GM23338 (cell line): Measurements from ENCODE around the gene EMC9. TPM values are rescaled to one million over a fixed set of nuclear protein-coding genes. Genes with fewer than 3 reads are reported as not detected.

Experiments
- ATAC-seq: fragments of 200-7000 bp; cut with Tn5 transposase; 3 replicates; pipeline ENCODE4 v1.9.1; 2020
- DNase-seq: peaks from one replicate; pipeline ENCODE4 v3.0.0-alpha.2; 2015; ENCODE audit warnings: low spot score
- H2AFZ ChIP-seq: fragments of 200-600 bp; sonication (generic); 2 replicates; pipeline ENCODE4 v1.8.0; 2016; ENCODE audit warnings: antibody characterized with exemption, mild to moderate bottlenecking, moderate library complexity
- H3F3A ChIP-seq: fragments of 200-600 bp; sonication (generic); replicated peaks from 2 replicates; pipeline ENCODE4 v1.8.0; 2017; ENCODE audit warnings: antibody characterized with exemption, mixed run types, low read depth
- H3K27ac ChIP-seq: fragments of 200-600 bp; sonication (generic); 2 replicates; pipeline ENCODE4 v1.6.1; 2016; ENCODE audit warnings: low read depth
- H3K27me3 ChIP-seq: fragments of 200-600 bp; sonication (generic); 2 replicates; pipeline ENCODE4 v1.8.0; 2016; ENCODE audit warnings: mild to moderate bottlenecking, mixed run types, moderate library complexity; ENCODE audit not compliant: insufficient read depth
- H3K36me3 ChIP-seq: fragments of 200-600 bp; sonication (generic); 2 replicates; pipeline ENCODE4 v1.8.0; 2016; ENCODE audit warnings: mild to moderate bottlenecking; ENCODE audit not compliant: insufficient read depth
- H3K4me1 ChIP-seq: fragments of 200-600 bp; sonication (generic); 2 replicates; pipeline ENCODE4 v1.8.0; 2016; ENCODE audit warnings: mild to moderate bottlenecking, moderate library complexity; ENCODE audit not compliant: insufficient read depth
- H3K4me2 ChIP-seq: fragments of 200-600 bp; sonication (generic); 2 replicates; pipeline ENCODE4 v1.7.1; 2017; ENCODE audit warnings: mixed run types
- H3K4me3 ChIP-seq: fragments of 200-600 bp; sonication (generic); 2 replicates; pipeline ENCODE4 v1.6.1; 2016; ENCODE audit warnings: mixed run types
- H3K79me2 ChIP-seq: fragments of 200-600 bp; sonication (generic); replicated peaks from 2 replicates; pipeline ENCODE4 v1.8.0; 2017; ENCODE audit warnings: mild to moderate bottlenecking; ENCODE audit not compliant: insufficient read depth
- H3K9me2 ChIP-seq: fragments of 200-600 bp; sonication (generic); 2 replicates; pipeline ENCODE4 v1.8.0; 2017; ENCODE audit not compliant: insufficient read depth
- H4K20me1 ChIP-seq: fragments of 200-600 bp; sonication (generic); replicated peaks from 2 replicates; pipeline ENCODE4 v1.8.0; 2017; ENCODE audit warnings: mild to moderate bottlenecking; ENCODE audit not compliant: insufficient read depth
- H3K27ac Mint-ChIP-seq: 2 replicates; pipeline ENCODE4 v1.8.0; 2020; ENCODE audit warnings: inconsistent platforms, mild to moderate bottlenecking, moderate library complexity, mixed read lengths
- H3K27me3 Mint-ChIP-seq: 3 replicates; pipeline ENCODE4 v1.8.0; 2022; ENCODE audit warnings: low read depth, mild to moderate bottlenecking, moderate library complexity, mixed read lengths, inconsistent platforms; ENCODE audit not compliant: insufficient read depth, poor library complexity
- H3K36me3 Mint-ChIP-seq: 3 replicates; pipeline ENCODE4 v1.8.0; 2021; ENCODE audit warnings: low read depth, mild to moderate bottlenecking, inconsistent platforms, moderate library complexity, mixed read lengths
- H3K4me1 Mint-ChIP-seq: 3 replicates; pipeline ENCODE4 v1.8.0; 2020; ENCODE audit warnings: mild to moderate bottlenecking, inconsistent platforms, mixed read lengths
- H3K4me3 Mint-ChIP-seq: 3 replicates; pipeline ENCODE4 v1.8.0; 2021; ENCODE audit warnings: moderate library complexity, mild to moderate bottlenecking, inconsistent platforms, mixed read lengths
- H3K9me3 Mint-ChIP-seq: 3 replicates; pipeline ENCODE4 v1.8.0; 2020; ENCODE audit warnings: moderate library complexity, mild to moderate bottlenecking, inconsistent platforms, mixed read lengths
- CREB1 ChIP-seq: fragments of 250-450 bp; sonication (Bioruptor Pico); IDR thresholded peaks from 2 replicates; pipeline ENCODE4 v1.5.0; 2020; ENCODE audit warnings: low read depth, mild to moderate bottlenecking, moderate library complexity
- EZH2 ChIP-seq: fragments of 200-600 bp; sonication (generic); IDR thresholded peaks from one replicate; pipeline ENCODE4 v1.8.0; 2017; ENCODE audit warnings: antibody characterized with exemption, mild to moderate bottlenecking, low read depth; ENCODE audit not compliant: unreplicated experiment
- EZH2phosphoT487 ChIP-seq: fragments of 200-600 bp; sonication (generic); IDR thresholded peaks from one replicate; pipeline ENCODE4 v1.8.1; 2018; ENCODE audit warnings: antibody characterized with exemption; ENCODE audit not compliant: unreplicated experiment
- JUNB ChIP-seq: IDR thresholded peaks from one replicate; pipeline ENCODE4 v1.6.1; 2016; ENCODE audit warnings: antibody characterized with exemption; ENCODE audit not compliant: unreplicated experiment
- NANOG ChIP-seq: IDR thresholded peaks from 2 replicates; pipeline ENCODE4 v1.6.1; 2016; ENCODE audit warnings: antibody characterized with exemption, borderline replicate concordance
- POLR2AphosphoS5 ChIP-seq: IDR thresholded peaks from 2 replicates; pipeline ENCODE4 v1.6.1; 2016; ENCODE audit warnings: antibody characterized with exemption, low read depth
- STAT1 ChIP-seq: IDR thresholded peaks from one replicate; pipeline ENCODE4 v1.6.1; 2016; ENCODE audit warnings: antibody characterized with exemption; ENCODE audit not compliant: unreplicated experiment
- ZNF114 ChIP-seq: fragments of 250-450 bp; sonication (Bioruptor Pico); IDR thresholded peaks from 2 replicates; pipeline ENCODE4 v1.5.0; 2020; ENCODE audit warnings: mild to moderate bottlenecking, moderate library complexity
- ZNF331 ChIP-seq: fragments of 250-450 bp; sonication (Bioruptor Pico); IDR thresholded peaks from 2 replicates; pipeline ENCODE4 v1.5.0; 2020; ENCODE audit warnings: low read depth, mild to moderate bottlenecking, moderate library complexity
- ZNF462 ChIP-seq: fragments of 250-450 bp; sonication (Bioruptor Pico); IDR thresholded peaks from 2 replicates; pipeline ENCODE4 v1.5.0; 2020; ENCODE audit warnings: mild to moderate bottlenecking, moderate library complexity
- polyA plus RNA-seq: library from polyadenylated mRNA; unstranded; fragments of >200 nt; fragmentation: Nextera tagmentation; extraction: Ambion mirVana; gene quantifications from 2 replicates; pipeline ENCODE4 v1.2.1, GENCODE V29; 2016
- total RNA-seq: library from RNA; depleted of rRNA; stranded (reverse); fragments of >200 nt; shearing (Covaris generic); gene quantifications from 2 replicates; pipeline ENCODE4 v1.2.3, GENCODE V29; 2014
- TF ChIP-seq, protein P1 (sequence below): IDR thresholded peaks from one replicate; pipeline ENCODE4 v1.6.1; 2018; ENCODE audit warnings: antibody characterized with exemption; ENCODE audit not compliant: unreplicated experiment
- TF ChIP-seq, protein P2 (sequence below): IDR thresholded peaks from 2 replicates; pipeline ENCODE4 v1.6.1; 2016; ENCODE audit warnings: antibody characterized with exemption
- TF ChIP-seq, protein P3 (sequence below), 2 experiments: fragments of 200-600 bp in 1 of 2; sonication (generic) in 1 of 2; conservative IDR thresholded peaks; 2 replicates each; pipeline versions ENCODE4 v1.5.1 to v1.6.1; 2016 to 2017; ENCODE audit warnings: antibody characterized with exemption in 2 of 2, low read depth in 2 of 2, mild to moderate bottlenecking in 2 of 2, moderate library complexity in 1 of 2

Gene EMC9
- total and polyA plus RNA-seq, 2 experiments from 2014 or later: 30.0 to 64.2 TPM

GRCh38 chr14:24110523-24110922 lies 30.9 kb downstream of the EMC9 start:
- Histone ChIP-seq H3K79me2 (no peaks in the 10 kb centered on the region), H3K27me3 (no peaks in the 10 kb centered on the region), H3K4me3 (no peak overlapping the region), H3F3A (peaks cover 6% of the 10 kb centered on the region; the same call in 1 of the 2 replicates), H3K9me2 (no peaks in the 10 kb centered on the region), H3K4me1 (no peaks in the 10 kb centered on the region), H3K4me2 (no peak overlapping the region), H3K27ac (no peak overlapping the region), H3K36me3 (no peaks in the 10 kb centered on the region), H4K20me1 (no peaks in the 10 kb centered on the region; the same call in 1 of the 2 replicates), H2AFZ (no peak overlapping the region)
- H3K27me3 Mint-ChIP-seq: peaks cover 21% of the 10 kb centered on the region
- H3K4me1 Mint-ChIP-seq: peaks cover 7% of the 10 kb centered on the region
- H3K9me3 Mint-ChIP-seq: peaks cover 3% of the 10 kb centered on the region; the same call in 1 of the 3 replicates
- H3K4me3 Mint-ChIP-seq: no peak overlapping the region
- peaks cover 3% of the 10 kb centered on the region; the same call in 1 of the 3 replicates for H3K36me3 Mint-ChIP-seq
- no peak overlapping the region for H3K27ac Mint-ChIP-seq
- ATAC-seq: no peak
- TF ChIP-seq POLR2AphosphoS5 (no peak), CREB1 (CRISPR knock-in tag) (no peak), EZH2 (no peak), NANOG (no peak), ZNF331 (no peak), STAT1 (no peak), ZNF462 (no peak), EZH2phosphoT487 (no peak), ZNF114 (CRISPR knock-in tag) (no peak), JUNB (no peak)
- TF ChIP-seq, protein P1, sequence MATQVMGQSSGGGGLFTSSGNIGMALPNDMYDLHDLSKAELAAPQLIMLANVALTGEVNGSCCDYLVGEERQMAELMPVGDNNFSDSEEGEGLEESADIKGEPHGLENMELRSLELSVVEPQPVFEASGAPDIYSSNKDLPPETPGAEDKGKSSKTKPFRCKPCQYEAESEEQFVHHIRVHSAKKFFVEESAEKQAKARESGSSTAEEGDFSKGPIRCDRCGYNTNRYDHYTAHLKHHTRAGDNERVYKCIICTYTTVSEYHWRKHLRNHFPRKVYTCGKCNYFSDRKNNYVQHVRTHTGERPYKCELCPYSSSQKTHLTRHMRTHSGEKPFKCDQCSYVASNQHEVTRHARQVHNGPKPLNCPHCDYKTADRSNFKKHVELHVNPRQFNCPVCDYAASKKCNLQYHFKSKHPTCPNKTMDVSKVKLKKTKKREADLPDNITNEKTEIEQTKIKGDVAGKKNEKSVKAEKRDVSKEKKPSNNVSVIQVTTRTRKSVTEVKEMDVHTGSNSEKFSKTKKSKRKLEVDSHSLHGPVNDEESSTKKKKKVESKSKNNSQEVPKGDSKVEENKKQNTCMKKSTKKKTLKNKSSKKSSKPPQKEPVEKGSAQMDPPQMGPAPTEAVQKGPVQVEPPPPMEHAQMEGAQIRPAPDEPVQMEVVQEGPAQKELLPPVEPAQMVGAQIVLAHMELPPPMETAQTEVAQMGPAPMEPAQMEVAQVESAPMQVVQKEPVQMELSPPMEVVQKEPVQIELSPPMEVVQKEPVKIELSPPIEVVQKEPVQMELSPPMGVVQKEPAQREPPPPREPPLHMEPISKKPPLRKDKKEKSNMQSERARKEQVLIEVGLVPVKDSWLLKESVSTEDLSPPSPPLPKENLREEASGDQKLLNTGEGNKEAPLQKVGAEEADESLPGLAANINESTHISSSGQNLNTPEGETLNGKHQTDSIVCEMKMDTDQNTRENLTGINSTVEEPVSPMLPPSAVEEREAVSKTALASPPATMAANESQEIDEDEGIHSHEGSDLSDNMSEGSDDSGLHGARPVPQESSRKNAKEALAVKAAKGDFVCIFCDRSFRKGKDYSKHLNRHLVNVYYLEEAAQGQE: no peak
- TF ChIP-seq, protein P2, sequence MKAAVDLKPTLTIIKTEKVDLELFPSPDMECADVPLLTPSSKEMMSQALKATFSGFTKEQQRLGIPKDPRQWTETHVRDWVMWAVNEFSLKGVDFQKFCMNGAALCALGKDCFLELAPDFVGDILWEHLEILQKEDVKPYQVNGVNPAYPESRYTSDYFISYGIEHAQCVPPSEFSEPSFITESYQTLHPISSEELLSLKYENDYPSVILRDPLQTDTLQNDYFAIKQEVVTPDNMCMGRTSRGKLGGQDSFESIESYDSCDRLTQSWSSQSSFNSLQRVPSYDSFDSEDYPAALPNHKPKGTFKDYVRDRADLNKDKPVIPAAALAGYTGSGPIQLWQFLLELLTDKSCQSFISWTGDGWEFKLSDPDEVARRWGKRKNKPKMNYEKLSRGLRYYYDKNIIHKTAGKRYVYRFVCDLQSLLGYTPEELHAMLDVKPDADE: no peak
- TF ChIP-seq, protein P3, sequence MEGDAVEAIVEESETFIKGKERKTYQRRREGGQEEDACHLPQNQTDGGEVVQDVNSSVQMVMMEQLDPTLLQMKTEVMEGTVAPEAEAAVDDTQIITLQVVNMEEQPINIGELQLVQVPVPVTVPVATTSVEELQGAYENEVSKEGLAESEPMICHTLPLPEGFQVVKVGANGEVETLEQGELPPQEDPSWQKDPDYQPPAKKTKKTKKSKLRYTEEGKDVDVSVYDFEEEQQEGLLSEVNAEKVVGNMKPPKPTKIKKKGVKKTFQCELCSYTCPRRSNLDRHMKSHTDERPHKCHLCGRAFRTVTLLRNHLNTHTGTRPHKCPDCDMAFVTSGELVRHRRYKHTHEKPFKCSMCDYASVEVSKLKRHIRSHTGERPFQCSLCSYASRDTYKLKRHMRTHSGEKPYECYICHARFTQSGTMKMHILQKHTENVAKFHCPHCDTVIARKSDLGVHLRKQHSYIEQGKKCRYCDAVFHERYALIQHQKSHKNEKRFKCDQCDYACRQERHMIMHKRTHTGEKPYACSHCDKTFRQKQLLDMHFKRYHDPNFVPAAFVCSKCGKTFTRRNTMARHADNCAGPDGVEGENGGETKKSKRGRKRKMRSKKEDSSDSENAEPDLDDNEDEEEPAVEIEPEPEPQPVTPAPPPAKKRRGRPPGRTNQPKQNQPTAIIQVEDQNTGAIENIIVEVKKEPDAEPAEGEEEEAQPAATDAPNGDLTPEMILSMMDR (conservative IDR thresholded peaks at IDR 0.05; ENCODE audit: low read depth in 2 of 2): no peak
- no peak for DNase-seq
